Endothelial cell of umbilical vein (primary cell): ENCODE data around the gene CLCN4. TPM values are rescaled to one million over a fixed set of nuclear protein-coding genes. Genes with fewer than 3 reads are reported as not detected.

Experiments
- BruUV-seq: library from RNA; stranded (reverse); fragments of 400-500 nt; replicated peaks from 2 replicates; lab custom pipeline; 2021; lab: Mats Ljungman, UMichigan
- CTCF ChIA-PET: fragments of 300-600, 350-600 bp; sonication (Branson Sonifier 250); formaldehyde crosslinking; loops from one replicate; lab custom pipeline; 2021; ENCODE audit warnings: antibody characterized with exemption, inconsistent platforms; lab: Charles Lee
- POLR2A ChIA-PET: fragments of 300-600, 350-600 bp; sonication (Branson Sonifier 250); formaldehyde crosslinking; loops from one replicate; lab custom pipeline; 2021; ENCODE audit warnings: antibody characterized with exemption, inconsistent platforms; lab: Charles Lee
- DNase-seq: peaks from one replicate; pipeline ENCODE4 v3.0.0-alpha.2; 2011; ENCODE audit warnings: low read depth, low spot score
- FAIRE-seq: peaks from 2 replicates; lab custom pipeline; 2011; peaks lifted over from hg19 to GRCh38; lab: Jason Lieb, UNC
- H2AFZ ChIP-seq: 2 replicates; pipeline ENCODE4 v1.6.0; 2012; ENCODE audit warnings: low read depth, low read length, control low read depth, inconsistent platforms
- H3K27ac ChIP-seq: 2 replicates; pipeline ENCODE4 v1.5.1; 2011; ENCODE audit warnings: low read depth, mild to moderate bottlenecking, control low read depth, low read length, moderate library complexity; ENCODE audit not compliant: insufficient read depth
- H3K27me3 ChIP-seq, 2 experiments: 2 replicates each; pipeline versions ENCODE4 v1.6.0 to v1.6.1; 2011; ENCODE audit warnings: low read length in 2 of 2, mixed read lengths in 1 of 2; ENCODE audit not compliant: control insufficient read depth in 2 of 2, insufficient read depth in 2 of 2
- H3K36me3 ChIP-seq, 2 experiments: 2 replicates in 1 of 2; 3 replicates in 1 of 2; pipeline ENCODE4 v1.5.1; 2011; ENCODE audit warnings: low read length in 2 of 2, mild to moderate bottlenecking in 1 of 2, moderate library complexity in 1 of 2; ENCODE audit not compliant: control insufficient read depth in 2 of 2, insufficient read depth in 2 of 2; ENCODE audit errors: extremely low read depth in 1 of 2
- H3K4me1 ChIP-seq: 3 replicates; pipeline ENCODE4 v1.5.1; 2011; ENCODE audit warnings: mild to moderate bottlenecking, low read length; ENCODE audit not compliant: control insufficient read depth, insufficient read depth; ENCODE audit errors: extremely low read depth
- H3K4me2 ChIP-seq: 2 replicates; pipeline ENCODE4 v1.6.1; 2011; ENCODE audit warnings: low read length, control low read depth, mixed read lengths; ENCODE audit not compliant: insufficient read depth
- H3K4me3 ChIP-seq, 3 experiments: fragments of 200-600 bp in 1 of 3; sonication (generic), shearing (Covaris generic) in 1 of 3; replicated peaks in 1 of 3; 2 replicates each; pipeline ENCODE4 v1.5.1; 2011 to 2016; ENCODE audit warnings: control low read depth in 3 of 3, low read length in 3 of 3, mild to moderate bottlenecking in 2 of 3, inconsistent platforms in 1 of 3, low read depth in 1 of 3, moderate library complexity in 1 of 3; ENCODE audit not compliant: insufficient read depth in 1 of 3
- H3K79me2 ChIP-seq: 2 replicates; pipeline ENCODE4 v1.6.0; 2012; ENCODE audit warnings: low read length, inconsistent platforms; ENCODE audit not compliant: control insufficient read depth, insufficient read depth
- H3K9ac ChIP-seq: replicated peaks from 2 replicates; pipeline ENCODE3; 2011; ENCODE audit warnings: low read length, control low read depth; ENCODE audit not compliant: insufficient read depth; ENCODE audit errors: extremely low read depth
- H3K9me1 ChIP-seq: replicated peaks from 3 replicates; pipeline ENCODE4 v1.6.0; 2011; ENCODE audit warnings: mild to moderate bottlenecking, low read length; ENCODE audit not compliant: control insufficient read depth, insufficient read depth; ENCODE audit errors: extremely low read depth
- H3K9me3 ChIP-seq: replicated peaks from 2 replicates; pipeline ENCODE4 v1.5.1; 2012; ENCODE audit warnings: low read length, inconsistent platforms; ENCODE audit not compliant: control insufficient read depth, insufficient read depth
- H4K20me1 ChIP-seq: replicated peaks from 2 replicates; pipeline ENCODE3; 2011; ENCODE audit warnings: mild to moderate bottlenecking, low read length; ENCODE audit not compliant: control insufficient read depth, insufficient read depth; ENCODE audit errors: extremely low read depth
- EZH2 ChIP-seq: IDR thresholded peaks from 2 replicates; pipeline ENCODE4 v1.6.1; 2012; ENCODE audit warnings: borderline replicate concordance, low read depth, mild to moderate bottlenecking, moderate library complexity, low read length, inconsistent platforms; ENCODE audit not compliant: severe bottlenecking
- FOS ChIP-seq: IDR thresholded peaks from 2 replicates; pipeline ENCODE4 v1.6.1; 2011; ENCODE audit warnings: mild to moderate bottlenecking, low read length, moderate library complexity, borderline replicate concordance; ENCODE audit not compliant: insufficient read depth
- GATA2 ChIP-seq: IDR thresholded peaks from 2 replicates; pipeline ENCODE4 v1.7.0; 2011; ENCODE audit warnings: low read depth, mild to moderate bottlenecking, moderate library complexity, mixed read lengths, low read length; ENCODE audit not compliant: insufficient read length, insufficient read depth
- dilution Hi-C: fragments of 300-500 bp; cut with MboI; formaldehyde crosslinking; loops from one replicate; pipeline ENCODE4 v1.15.0; 2019; ENCODE audit warnings: low sequenced_read_pairs; ENCODE audit not compliant: extremely low pct_ligation_motif_present
- intact Hi-C: fragments of 100-400 bp; cut with micrococcal nuclease; formaldehyde crosslinking; loops from one replicate; pipeline ENCODE4 v1.10.0; 2022
- polyA plus RNA-seq, 4 experiments: library from polyadenylated mRNA; depleted of rRNA in 3 of 4; stranded (reverse) in 3 of 4; unstranded in 1 of 4; fragments of >200 nt; gene quantifications; 2 replicates each; pipeline versions ENCODE4 v1.2.1 to v1.2.3, GENCODE V29; 2011 to 2012; ENCODE audit warnings: missing spikeins in 1 of 4
- total RNA-seq: library from RNA; stranded (reverse); gene quantifications from 2 replicates; pipeline ENCODE4 v1.2.3, GENCODE V29; 2021
- TF ChIP-seq, protein P1 (sequence below): IDR thresholded peaks from 2 replicates; pipeline ENCODE4 v1.6.1; 2011; ENCODE audit not compliant: insufficient read depth, insufficient read length

The CLCN4 gene
- total and polyA plus RNA-seq, 2 donors (not counting 3 experiments of a cell fraction or from before 2014, with no cell fraction given), result 7.6 to 19.8 TPM

DNA sequence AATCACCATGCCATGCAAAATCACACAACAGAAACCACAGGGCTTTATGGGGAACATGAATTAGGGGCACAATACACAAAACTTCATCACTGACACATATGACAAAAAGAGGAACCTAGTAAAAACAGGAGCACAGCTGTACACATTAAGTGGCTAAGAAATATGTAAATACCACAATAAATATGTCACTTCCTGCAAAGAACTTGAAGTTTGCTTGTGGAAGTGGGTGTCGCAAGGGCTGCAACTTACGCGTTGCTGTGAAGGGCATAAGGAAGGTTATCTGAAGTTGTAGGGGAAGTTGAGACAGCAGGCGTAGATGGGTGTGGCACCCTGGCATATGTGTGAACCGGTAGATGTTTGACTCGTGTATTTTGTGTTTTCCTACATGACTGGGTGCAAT, 42.4 kb downstream of the CLCN4 start:
- FAIRE-seq, result peak; percentile 83

DNA sequence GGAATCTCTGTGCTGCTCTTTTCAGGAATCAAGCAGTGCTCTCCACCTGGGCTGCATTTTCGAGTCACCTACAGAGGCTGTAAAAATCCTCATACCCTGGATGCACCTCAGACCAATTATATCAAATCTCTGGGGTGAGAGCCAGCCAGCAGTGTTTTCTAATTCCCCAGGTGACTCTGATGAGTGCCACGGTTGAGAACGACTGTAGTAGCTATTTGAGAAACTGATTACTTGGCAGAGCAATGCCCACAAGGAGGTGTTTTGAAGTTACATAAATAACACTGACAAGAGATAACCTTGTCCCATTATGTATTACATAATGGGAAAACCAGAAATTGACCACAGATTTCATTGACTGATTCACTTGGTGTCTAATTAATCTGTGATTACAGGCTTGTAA, 46.8 kb downstream of the CLCN4 start:
- H3K4me1 ChIP-seq, result peaks cover 8% of the 10 kb centered on the region
- no peaks in the 10 kb centered on the region for H4K20me1 ChIP-seq
- no peaks in the 10 kb centered on the region for H3K9me3 ChIP-seq
- H3K27ac ChIP-seq, result no peak overlapping the region
- no peak for TF ChIP-seq EZH2
- no peak overlapping the region for H3K4me2 ChIP-seq
- CTCF ChIA-PET, result no interaction called here
- H3K9ac ChIP-seq, result no peak overlapping the region
- BruUV-seq, result no TSS peak
- no peak for DNase-seq
- FAIRE-seq, result no peak
- H3K4me3 ChIP-seq, result no peak overlapping the region
- dilution Hi-C loops, result no loop called here
- POLR2A ChIA-PET, result no interaction called here
- H3K36me3 ChIP-seq, result no peaks in the 10 kb centered on the region
- H2AFZ ChIP-seq, result no peak overlapping the region
- no peaks in the 10 kb centered on the region for H3K9me1 ChIP-seq
- H3K27me3 ChIP-seq, result no peaks in the 10 kb centered on the region
- intact Hi-C loops, result no loop called here
- no peaks in the 10 kb centered on the region for H3K79me2 ChIP-seq

More for the DNA sequence above, 42.4 kb downstream of the CLCN4 start:
- Histone ChIP-seq H3K9me3 (no peaks in the 10 kb centered on the region), H2AFZ (no peak overlapping the region), H3K36me3 (no peaks in the 10 kb centered on the region), H3K4me1 (peaks cover 8% of the 10 kb centered on the region), H3K4me2 (no peak overlapping the region), H3K9me1 (no peaks in the 10 kb centered on the region), H3K27me3 (no peaks in the 10 kb centered on the region), H3K9ac (no peak overlapping the region), H4K20me1 (no peaks in the 10 kb centered on the region), H3K4me3 (no peak overlapping the region), H3K79me2 (no peaks in the 10 kb centered on the region), H3K27ac (no peak overlapping the region)
- dilution Hi-C loops, result no loop called here
- CTCF ChIA-PET, result interaction anchor here (0.6 to 1.0 kb wide), 2 partner anchors 9 to 10 kb away, joined by 3 to 4 read pairs; no protein-coding TSS in a partner anchor
- POLR2A ChIA-PET, result no interaction called here
- no TSS peak for BruUV-seq
- TF ChIP-seq FOS, result peak; percentile 10
- TF ChIP-seq GATA2, result peak; percentile 37
- TF ChIP-seq, protein P1, sequence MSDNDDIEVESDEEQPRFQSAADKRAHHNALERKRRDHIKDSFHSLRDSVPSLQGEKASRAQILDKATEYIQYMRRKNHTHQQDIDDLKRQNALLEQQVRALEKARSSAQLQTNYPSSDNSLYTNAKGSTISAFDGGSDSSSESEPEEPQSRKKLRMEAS, result no peak
- DNase-seq, result peak; percentile 11
- intact Hi-C loops, result no loop called here
